HUES48 (cell line): ENCODE data around the gene CNTN1.

Experiments used
- H3K27ac ChIP-seq: one replicate; pipeline ENCODE4 v1.7.0; 2013; ENCODE audit warnings: low read depth, low read length, inconsistent platforms
- H3K27me3 ChIP-seq: 2 replicates; pipeline ENCODE4 v1.6.1; 2013; ENCODE audit warnings: mild to moderate bottlenecking, low read length; ENCODE audit not compliant: control insufficient read depth, insufficient read depth
- H3K36me3 ChIP-seq: 2 replicates; pipeline ENCODE4 v1.6.1; 2013; ENCODE audit warnings: low read length; ENCODE audit not compliant: control insufficient read depth, insufficient read depth
- H3K4me1 ChIP-seq: 2 replicates; pipeline ENCODE4 v1.6.1; 2013; ENCODE audit warnings: mild to moderate bottlenecking, low read length; ENCODE audit not compliant: control insufficient read depth, insufficient read depth
- H3K4me3 ChIP-seq: 2 replicates; pipeline ENCODE4 v1.5.1; 2013; ENCODE audit warnings: mild to moderate bottlenecking, low read depth, low read length
- H3K9ac ChIP-seq: 2 replicates; pipeline ENCODE4 v1.6.1; 2013; ENCODE audit warnings: mild to moderate bottlenecking, low read depth, low read length, moderate library complexity
- H3K9me3 ChIP-seq: 2 replicates; pipeline ENCODE4 v1.6.1; 2013; ENCODE audit warnings: low read length; ENCODE audit not compliant: control insufficient read depth, insufficient read depth

The CNTN1 gene

GRCh38 chr12:40834321-40834720, 142.1 kb downstream of the CNTN1 start:
- no peak overlapping the region for H3K27ac ChIP-seq

GRCh38 chr12:40837891-40838429, 145.7 kb downstream of the CNTN1 start:
- H3K4me1 ChIP-seq, result no peaks in the 10 kb centered on the region
- no peaks in the 10 kb centered on the region for H3K36me3 ChIP-seq
- no peaks in the 10 kb centered on the region for H3K27me3 ChIP-seq
- no peak overlapping the region for H3K9ac ChIP-seq
- H3K4me3 ChIP-seq, result no peak overlapping the region
- no peak overlapping the region for H3K27ac ChIP-seq
- H3K9me3 ChIP-seq, result no peaks in the 10 kb centered on the region

More at GRCh38 chr12:40834321-40834720, 142.1 kb downstream of the CNTN1 start:
- H3K36me3 ChIP-seq, result no peaks in the 10 kb centered on the region
- H3K27me3 ChIP-seq, result no peaks in the 10 kb centered on the region
- H3K4me1 ChIP-seq, result 0 out of 2 replicates have a peak, but pooled peaks cover 3% of the 10 kb centered on the region
- H3K4me3 ChIP-seq, result no peak overlapping the region
- H3K9me3 ChIP-seq, result no peaks in the 10 kb centered on the region
- no peak overlapping the region for H3K9ac ChIP-seq

GRCh38 chr12:40843495-40843894, 151.3 kb downstream of the CNTN1 start:
- no peaks in the 10 kb centered on the region for H3K9me3 ChIP-seq
- no peaks in the 10 kb centered on the region for H3K27me3 ChIP-seq
- H3K36me3 ChIP-seq, result no peaks in the 10 kb centered on the region
- H3K27ac ChIP-seq, result no peak overlapping the region
- no peak overlapping the region for H3K9ac ChIP-seq
- no peaks in the 10 kb centered on the region for H3K4me1 ChIP-seq
- H3K4me3 ChIP-seq, result no peak overlapping the region

GRCh38 chr12:40853221-40853620, 161.0 kb downstream of the CNTN1 start:
- Histone ChIP-seq H3K9ac (no peak overlapping the region), H3K36me3 (no peaks in the 10 kb centered on the region)

GRCh38 chr12:40854604-40855003, 162.4 kb downstream of the CNTN1 start:
- peaks cover 22% of the 10 kb centered on the region for H3K4me1 ChIP-seq
- no peaks in the 10 kb centered on the region for H3K27me3 ChIP-seq
- H3K36me3 ChIP-seq, result no peaks in the 10 kb centered on the region
- H3K9me3 ChIP-seq, result no peaks in the 10 kb centered on the region
- H3K27ac ChIP-seq, result no peak overlapping the region
- no peak overlapping the region for H3K4me3 ChIP-seq
- no peak overlapping the region for H3K9ac ChIP-seq

More at GRCh38 chr12:40853221-40853620, 161.0 kb downstream of the CNTN1 start:
- Histone ChIP-seq H3K27me3 (no peaks in the 10 kb centered on the region), H3K4me1 (peaks cover 22% of the 10 kb centered on the region), H3K27ac (no peak overlapping the region), H3K9me3 (no peaks in the 10 kb centered on the region), H3K4me3 (no peak overlapping the region)

- Histone ChIP-seq H3K4me3 (no peak overlapping the region), H3K9me3 (no peaks in the 10 kb centered on the region; the same call in 1 of the 2 replicates), H3K9ac (no peak overlapping the region), H3K4me1 (no peaks in the 10 kb centered on the region), H3K27ac (no peak overlapping the region), H3K36me3 (no peaks in the 10 kb centered on the region), H3K27me3 (no peaks in the 10 kb centered on the region)
Measured at GRCh38 chr12:40864891-40865290, 172.7 kb downstream of the CNTN1 start.

DNA sequence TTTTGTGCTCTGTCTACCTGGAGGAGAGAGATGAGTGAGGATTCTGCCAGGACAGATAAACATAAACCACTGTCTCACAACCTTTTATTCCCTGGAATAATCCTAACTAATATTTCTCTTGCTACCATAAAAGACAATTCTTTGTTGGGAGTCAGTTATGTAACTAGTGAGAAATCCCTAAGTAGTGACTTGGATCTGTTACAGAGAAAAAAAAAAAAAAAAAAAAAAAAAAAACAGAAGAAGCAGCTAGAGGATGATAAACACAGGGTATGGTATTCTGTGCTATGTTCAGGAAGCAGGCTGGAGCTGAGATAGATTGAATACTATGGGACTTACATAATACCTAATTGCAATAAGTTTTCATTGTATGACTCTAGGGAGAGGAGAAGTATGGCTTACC, 178.7 kb downstream of the CNTN1 start:
- Histone ChIP-seq H3K4me3 (no peak overlapping the region), H3K27ac (no peak overlapping the region), H3K9me3 (no peaks in the 10 kb centered on the region), H3K36me3 (no peaks in the 10 kb centered on the region), H3K9ac (no peak overlapping the region), H3K4me1 (no peaks in the 10 kb centered on the region), H3K27me3 (no peaks in the 10 kb centered on the region)

DNA sequence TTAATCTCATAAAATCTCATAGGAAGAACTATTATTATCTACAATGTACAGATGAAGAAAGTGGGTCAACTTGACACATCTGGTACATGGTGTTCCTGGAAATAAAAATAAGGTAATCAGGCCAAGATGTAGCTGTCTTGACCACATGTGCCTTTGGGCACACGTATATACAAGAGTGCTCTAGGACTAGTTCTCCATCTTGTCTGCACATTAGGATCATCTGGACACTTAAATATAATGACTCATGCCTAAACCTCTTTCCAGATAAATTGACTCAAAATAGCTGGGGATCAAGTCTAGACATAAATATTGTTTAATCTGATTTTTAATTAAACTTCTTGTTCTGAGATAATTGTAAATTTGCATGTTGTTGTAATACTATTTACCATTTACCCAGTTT, 182.6 kb downstream of the CNTN1 start:
- Histone ChIP-seq H3K27ac (no peak overlapping the region), H3K9me3 (no peaks in the 10 kb centered on the region), H3K27me3 (no peaks in the 10 kb centered on the region), H3K4me3 (no peak overlapping the region), H3K9ac (no peak overlapping the region), H3K36me3 (no peaks in the 10 kb centered on the region), H3K4me1 (no peaks in the 10 kb centered on the region)

GRCh38 chr12:40889329-40889728, 197.1 kb downstream of the CNTN1 start:
- Histone ChIP-seq H3K9me3 (no peaks in the 10 kb centered on the region), H3K9ac (no peak overlapping the region), H3K36me3 (no peaks in the 10 kb centered on the region), H3K4me1 (peaks cover 12% of the 10 kb centered on the region), H3K27me3 (no peaks in the 10 kb centered on the region), H3K27ac (no peak overlapping the region), H3K4me3 (no peak overlapping the region)

- Histone ChIP-seq H3K27me3 (no peaks in the 10 kb centered on the region), H3K4me3 (no peak overlapping the region), H3K9me3 (no peaks in the 10 kb centered on the region), H3K4me1 (peaks cover 12% of the 10 kb centered on the region), H3K36me3 (no peaks in the 10 kb centered on the region), H3K27ac (no peak overlapping the region), H3K9ac (no peak overlapping the region)
Measured at GRCh38 chr12:40892528-40892927, 200.3 kb downstream of the CNTN1 start.

DNA sequence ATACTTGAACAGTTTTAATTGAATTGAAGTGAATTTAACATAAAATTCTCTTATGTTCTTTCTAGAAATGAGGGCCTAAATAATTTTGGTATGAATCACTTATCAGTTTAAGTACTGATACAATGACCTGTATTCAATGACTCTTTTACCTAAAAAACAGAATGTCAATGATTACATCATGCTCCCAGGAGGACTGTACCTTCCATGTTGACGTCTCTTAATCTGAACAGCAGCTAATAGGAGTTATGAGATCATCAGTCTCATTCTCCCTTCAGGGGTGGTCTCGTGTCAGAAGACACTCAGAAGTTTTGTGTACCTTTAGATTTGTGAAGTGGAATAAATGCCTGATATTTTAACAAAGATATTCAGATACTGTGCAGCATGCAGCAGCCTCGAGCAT, 206.3 kb downstream of the CNTN1 start:
- Histone ChIP-seq H3K27ac (no peak overlapping the region), H3K9me3 (no peaks in the 10 kb centered on the region), H3K27me3 (no peaks in the 10 kb centered on the region), H3K4me1 (peaks cover 9% of the 10 kb centered on the region), H3K9ac (no peak overlapping the region), H3K4me3 (no peak overlapping the region), H3K36me3 (no peaks in the 10 kb centered on the region)
